ENCODE data around the gene MT2A. TPM values are rescaled to one million over a fixed set of nuclear protein-coding genes. Genes with fewer than 3 reads are reported as not detected.

Gene MT2A
- total RNA-seq, result 9.9 TPM
- polyA plus RNA-seq (ENCODE audit: insufficient read depth in 1 of 8, insufficient read length in 8 of 8, low replicate concordance in 1 of 8), result 10 to 100 TPM; 14.6 to 31.5 (median 25.5) TPM
- long read RNA-seq, donor 1, transcript MT2A-201 (3 exons, 786 nt), result major isoform, 8 of 9 reads
- long read RNA-seq, donor 1, partial matches to known transcripts, result 0 of 9 reads
- long read RNA-seq, donor 1, other reads (novel, unspliced or antisense), result 0 of 9 reads
- long read RNA-seq, donor 2, partial matches to known transcripts, result 0 of 4 reads
- long read RNA-seq, donor 2, other reads (novel, unspliced or antisense), result 0 of 4 reads
- long read RNA-seq, donor 3, transcript MT2A-203 (1 exons, 903 nt), result minor isoform, 5 of 27 reads
- long read RNA-seq, donor 3, transcript MT2A-201 (3 exons, 786 nt), result major isoform, 22 of 27 reads
- long read RNA-seq, donor 3, partial matches to known transcripts, result 0 of 27 reads
- long read RNA-seq, donor 3, other reads (novel, unspliced or antisense), result 0 of 27 reads
- long read RNA-seq, donor 4, transcript MT2A-201 (3 exons, 786 nt), result major isoform, 25 of 31 reads
- long read RNA-seq, donor 4, transcript MT2A-203 (1 exons, 903 nt), result minor isoform, 6 of 31 reads
- long read RNA-seq, donor 4, partial matches to known transcripts, result 0 of 31 reads
- long read RNA-seq, donor 4, other reads (novel, unspliced or antisense), result 0 of 31 reads
- long read RNA-seq, donor 5, transcript MT2A-203 (1 exons, 903 nt), result minor isoform, 6 of 37 reads
- long read RNA-seq, donor 5, transcript MT2A-201 (3 exons, 786 nt), result major isoform, 31 of 37 reads
- long read RNA-seq, donor 5, partial matches to known transcripts, result 0 of 37 reads
- long read RNA-seq, donor 5, other reads (novel, unspliced or antisense), result 0 of 37 reads
- long read RNA-seq, donor 6, transcript MT2A-201 (3 exons, 786 nt), result major isoform, 33 of 34 reads
- long read RNA-seq, donor 6, partial matches to known transcripts, result 0 of 34 reads
- long read RNA-seq, donor 6, other reads (novel, unspliced or antisense), result 0 of 34 reads
- long read RNA-seq, donor 7, transcript MT2A-201 (3 exons, 786 nt), result major isoform, 30 of 38 reads
- long read RNA-seq, donor 7, transcript MT2A-203 (1 exons, 903 nt), result minor isoform, 8 of 38 reads
- long read RNA-seq, donor 7, partial matches to known transcripts, result 0 of 38 reads
- long read RNA-seq, donor 7, other reads (novel, unspliced or antisense), result 0 of 38 reads
- long read RNA-seq, donor 8, transcript MT2A-201 (3 exons, 786 nt), result major isoform, 30 of 37 reads
- long read RNA-seq, donor 8, transcript MT2A-203 (1 exons, 903 nt), result minor isoform, 7 of 37 reads
- long read RNA-seq, donor 8, partial matches to known transcripts, result 0 of 37 reads
- long read RNA-seq, donor 8, other reads (novel, unspliced or antisense), result 0 of 37 reads
- long read RNA-seq, donor 9, transcript MT2A-201 (3 exons, 786 nt), result major isoform, 45 of 53 reads
- long read RNA-seq, donor 9, transcript MT2A-203 (1 exons, 903 nt), result minor isoform, 8 of 53 reads
- long read RNA-seq, donor 9, partial matches to known transcripts, result 0 of 53 reads
- long read RNA-seq, donor 9, other reads (novel, unspliced or antisense), result 0 of 53 reads
- long read RNA-seq, donor 10, transcript MT2A-203 (1 exons, 903 nt), result minor isoform, 8 of 49 reads
- long read RNA-seq, donor 10, transcript MT2A-201 (3 exons, 786 nt), result major isoform, 41 of 49 reads
- long read RNA-seq, donor 10, partial matches to known transcripts, result 0 of 49 reads
- long read RNA-seq, donor 10, other reads (novel, unspliced or antisense), result 0 of 49 reads
- long read RNA-seq, donor 11, transcript MT2A-203 (1 exons, 903 nt), result minor isoform, 9 of 56 reads
- long read RNA-seq, donor 11, transcript MT2A-201 (3 exons, 786 nt), result major isoform, 47 of 56 reads
- long read RNA-seq, donor 11, partial matches to known transcripts, result 0 of 56 reads
- long read RNA-seq, donor 11, other reads (novel, unspliced or antisense), result 0 of 56 reads

- Histone ChIP-seq H3K4me1 (ENCODE audit: control insufficient read depth, insufficient read depth, low read length) (peaks cover 55% of the 10 kb centered on the region), H3K4me3 (ENCODE audit: low read length) (peak within 1 kb of the TSS; percentile 63), H3K27me3 (ENCODE audit: control insufficient read depth, insufficient read depth, low read length) (no peaks in the 10 kb centered on the region), H3K27ac (ENCODE audit: low read length) (peak within 1 kb of the TSS; percentile 91), H3K36me3 (ENCODE audit: control insufficient read depth, insufficient read depth, low read length) (no peaks in the 10 kb centered on the region), H3K9me3 (replicated peaks; ENCODE audit: control insufficient read depth, low read depth, low read length) (no peaks in the 10 kb centered on the region)
- WGBS (ENCODE audit: insufficient coverage), result 5% methylated on average over 61 of the region's 62 CpGs
- DNase-seq, result peak; percentile 97
Observed at GRCh38 chr16:56608043-56608875, at the start of gene MT2A. Gene MT2A (plus strand): TSS chr16:56608584. CDS start chr16:56608656, 72 bp downstream.

DNA sequence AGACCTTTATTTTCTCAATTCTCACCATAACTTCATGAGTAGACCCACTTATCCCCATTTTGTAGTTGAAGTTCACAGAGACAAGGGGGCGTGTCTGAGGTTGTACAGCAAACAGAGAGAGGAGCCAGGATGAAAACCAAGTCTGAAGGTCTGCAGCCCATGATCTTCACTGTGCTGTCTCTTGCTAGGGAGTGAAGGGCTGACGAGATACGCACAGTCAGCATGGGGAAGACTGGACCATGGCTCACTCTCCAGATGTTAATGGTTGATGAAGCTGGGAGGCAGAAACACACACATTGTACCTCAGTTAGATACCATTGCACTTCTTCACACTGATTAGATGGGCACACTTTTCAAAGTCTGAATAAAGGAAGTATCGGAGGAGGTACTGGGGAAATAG lies 49.3 kb upstream of the MT2A start:
- Histone ChIP-seq H3K4me3 (ENCODE audit: low read length) (no peak overlapping the region), H3K27ac (ENCODE audit: low read length) (no peak overlapping the region), H3K36me3 (ENCODE audit: control insufficient read depth, insufficient read depth, low read length) (no peaks in the 10 kb centered on the region), H3K4me1 (ENCODE audit: control insufficient read depth, insufficient read depth, low read length) (peaks cover 4% of the 10 kb centered on the region), H3K27me3 (ENCODE audit: control insufficient read depth, insufficient read depth, low read length) (peaks cover 14% of the 10 kb centered on the region), H3K9me3 (replicated peaks; ENCODE audit: control insufficient read depth, low read depth, low read length) (no peaks in the 10 kb centered on the region)
- no CpG with 5 or more reads among the region's 4 CpGs for WGBS (ENCODE audit: insufficient coverage)
- no peak for DNase-seq

DNA sequence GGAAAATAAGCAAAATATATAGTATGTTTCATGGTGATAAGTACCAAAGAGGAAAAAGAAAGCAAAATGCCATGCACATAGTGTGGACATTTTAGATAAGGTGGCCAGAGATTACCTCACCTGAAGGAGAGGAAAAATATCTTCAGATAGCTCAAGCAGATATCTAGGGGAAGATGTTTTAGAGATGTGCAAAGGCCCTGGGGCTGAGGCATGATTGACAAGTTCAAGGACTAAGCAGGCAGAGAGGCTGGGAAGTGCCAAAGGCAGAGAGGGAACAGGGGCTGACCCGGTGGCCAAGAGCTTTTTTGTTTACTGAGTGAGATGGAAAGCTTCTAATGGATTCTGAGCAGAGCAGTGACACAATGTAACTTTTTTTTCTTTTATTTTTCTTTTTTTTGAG lies 47.9 kb upstream of the MT2A start:
- Histone ChIP-seq H3K36me3 (ENCODE audit: control insufficient read depth, insufficient read depth, low read length) (no peaks in the 10 kb centered on the region), H3K4me3 (ENCODE audit: low read length) (no peak overlapping the region), H3K4me1 (ENCODE audit: control insufficient read depth, insufficient read depth, low read length) (peaks cover 4% of the 10 kb centered on the region), H3K27me3 (ENCODE audit: control insufficient read depth, insufficient read depth, low read length) (peaks cover 7% of the 10 kb centered on the region), H3K27ac (ENCODE audit: low read length) (no peak overlapping the region), H3K9me3 (replicated peaks; ENCODE audit: control insufficient read depth, low read depth, low read length) (no peaks in the 10 kb centered on the region)
- WGBS (ENCODE audit: insufficient coverage), result no CpG with 5 or more reads among the region's 1 CpG
- no peak for DNase-seq

DNA sequence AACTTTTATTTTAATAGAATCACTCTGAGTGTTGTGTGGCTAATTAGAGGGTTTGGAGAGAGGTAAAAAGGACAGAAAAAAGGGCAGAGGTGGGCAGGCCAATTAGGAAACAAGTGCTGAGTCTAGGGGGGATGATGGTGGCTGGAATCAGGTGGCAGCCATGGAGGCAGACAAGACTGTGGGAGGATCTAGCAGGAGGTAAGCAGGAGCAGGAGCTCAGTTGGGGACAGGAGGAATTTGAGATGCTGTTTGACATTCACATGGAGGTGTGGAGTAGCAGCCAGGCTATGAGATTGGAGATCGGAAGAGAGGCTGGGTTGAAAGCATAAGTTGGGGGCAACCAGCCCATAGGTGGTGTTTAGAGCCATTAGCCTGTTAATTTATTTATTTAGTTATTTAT lies 47.3 kb upstream of the MT2A start:
- Histone ChIP-seq H3K4me1 (ENCODE audit: control insufficient read depth, insufficient read depth, low read length) (peaks cover 4% of the 10 kb centered on the region), H3K27ac (ENCODE audit: low read length) (no peak overlapping the region), H3K4me3 (ENCODE audit: low read length) (no peak overlapping the region), H3K9me3 (replicated peaks; ENCODE audit: control insufficient read depth, low read depth, low read length) (no peaks in the 10 kb centered on the region), H3K36me3 (ENCODE audit: control insufficient read depth, insufficient read depth, low read length) (no peaks in the 10 kb centered on the region), H3K27me3 (ENCODE audit: control insufficient read depth, insufficient read depth, low read length) (peaks cover 5% of the 10 kb centered on the region)
- no CpG with 5 or more reads among the region's 1 CpG for WGBS (ENCODE audit: insufficient coverage)
- no peak for DNase-seq

- WGBS (ENCODE audit: insufficient coverage), result 67% methylated on average over 8 of the region's 12 CpGs
Observed at GRCh38 chr16:56564793-56565477, 43.4 kb upstream of the MT2A start, which contains the start of gene MT4. Gene MT4 (plus strand): TSS chr16:56565073. CDS start chr16:56565129, 56 bp downstream.

GRCh38 chr16:56569971-56570370 lies 38.4 kb upstream of the MT2A start:
- H3K4me3 ChIP-seq (ENCODE audit: low read length), result no peak overlapping the region
- H3K4me1 ChIP-seq (ENCODE audit: control insufficient read depth, insufficient read depth, low read length), result no peaks in the 10 kb centered on the region
- no peaks in the 10 kb centered on the region for H3K9me3 ChIP-seq (replicated peaks; ENCODE audit: control insufficient read depth, low read depth, low read length)
- H3K27me3 ChIP-seq (ENCODE audit: control insufficient read depth, insufficient read depth, low read length), result peaks cover 9% of the 10 kb centered on the region
- no peak for DNase-seq
- H3K36me3 ChIP-seq (ENCODE audit: control insufficient read depth, insufficient read depth, low read length), result no peaks in the 10 kb centered on the region
- no peak overlapping the region for H3K27ac ChIP-seq (ENCODE audit: low read length)
- WGBS (ENCODE audit: insufficient coverage), result 100% methylated on average over 1 of the region's 1 CpG

More at GRCh38 chr16:56564793-56565477, 43.4 kb upstream of the MT2A start, which contains the start of gene MT4:
- Histone ChIP-seq H3K27me3 (ENCODE audit: control insufficient read depth, insufficient read depth, low read length) (peaks cover 12% of the 10 kb centered on the region), H3K27ac (ENCODE audit: low read length) (no peak within 1 kb of the TSS), H3K9me3 (replicated peaks; ENCODE audit: control insufficient read depth, low read depth, low read length) (no peaks in the 10 kb centered on the region), H3K36me3 (ENCODE audit: control insufficient read depth, insufficient read depth, low read length) (no peaks in the 10 kb centered on the region), H3K4me1 (ENCODE audit: control insufficient read depth, insufficient read depth, low read length) (no peaks in the 10 kb centered on the region), H3K4me3 (ENCODE audit: low read length) (no peak within 1 kb of the TSS)
- no peak for DNase-seq

- WGBS (ENCODE audit: insufficient coverage), result 81% methylated on average over 8 of the region's 11 CpGs
- H3K4me3 ChIP-seq (ENCODE audit: low read length), result no peak overlapping the region
- no peaks in the 10 kb centered on the region for H3K36me3 ChIP-seq (ENCODE audit: control insufficient read depth, insufficient read depth, low read length)
- no peaks in the 10 kb centered on the region for H3K9me3 ChIP-seq (replicated peaks; ENCODE audit: control insufficient read depth, low read depth, low read length)
- no peak for DNase-seq
- H3K27me3 ChIP-seq (ENCODE audit: control insufficient read depth, insufficient read depth, low read length), result peaks cover 9% of the 10 kb centered on the region
- H3K27ac ChIP-seq (ENCODE audit: low read length), result no peak overlapping the region
- no peaks in the 10 kb centered on the region for H3K4me1 ChIP-seq (ENCODE audit: control insufficient read depth, insufficient read depth, low read length)
Observed at GRCh38 chr16:56571525-56571924, 36.9 kb upstream of the MT2A start.

- no peak overlapping the region for H3K27ac ChIP-seq (ENCODE audit: low read length)
- no CpG with 5 or more reads among the region's 1 CpG for WGBS (ENCODE audit: insufficient coverage)
- no peak overlapping the region for H3K4me3 ChIP-seq (ENCODE audit: low read length)
- no peaks in the 10 kb centered on the region for H3K4me1 ChIP-seq (ENCODE audit: control insufficient read depth, insufficient read depth, low read length)
- no peaks in the 10 kb centered on the region for H3K27me3 ChIP-seq (ENCODE audit: control insufficient read depth, insufficient read depth, low read length)
- DNase-seq, result no peak
- H3K9me3 ChIP-seq (replicated peaks; ENCODE audit: control insufficient read depth, low read depth, low read length), result no peaks in the 10 kb centered on the region
- H3K36me3 ChIP-seq (ENCODE audit: control insufficient read depth, insufficient read depth, low read length), result no peaks in the 10 kb centered on the region
Observed at GRCh38 chr16:56574625-56575024, 33.8 kb upstream of the MT2A start.

Data from muscle of leg (tissue), 16 donors.